Skeletal muscle satellite cell (primary cell): ENCODE data around the gene MIPEP.

Experiments used
- H3K27me3 ChIP-seq: 2 replicates; pipeline ENCODE4 v1.7.0; 2013; ENCODE audit warnings: low read length; ENCODE audit not compliant: control insufficient read depth, insufficient read depth
- H3K36me3 ChIP-seq: 2 replicates; pipeline ENCODE4 v1.7.0; 2013; ENCODE audit warnings: mild to moderate bottlenecking, control low read depth, low read length; ENCODE audit not compliant: insufficient read depth
- H3K4me1 ChIP-seq: 2 replicates; pipeline ENCODE4 v1.7.0; 2013; ENCODE audit warnings: low read length; ENCODE audit not compliant: control insufficient read depth, insufficient read depth
- H3K4me2 ChIP-seq: 2 replicates; pipeline ENCODE4 v1.7.0; 2013; ENCODE audit warnings: mild to moderate bottlenecking, low read length
- H3K4me3 ChIP-seq: 2 replicates; pipeline ENCODE4 v1.7.0; 2013; ENCODE audit warnings: low read length
- H3K9ac ChIP-seq: 2 replicates; pipeline ENCODE4 v1.7.0; 2013; ENCODE audit warnings: mild to moderate bottlenecking, low read depth, low read length, moderate library complexity
- H3K9me3 ChIP-seq: replicated peaks from 2 replicates; pipeline ENCODE4 v1.7.0; 2013; ENCODE audit warnings: mild to moderate bottlenecking, control low read depth, low read length

The MIPEP gene

DNA sequence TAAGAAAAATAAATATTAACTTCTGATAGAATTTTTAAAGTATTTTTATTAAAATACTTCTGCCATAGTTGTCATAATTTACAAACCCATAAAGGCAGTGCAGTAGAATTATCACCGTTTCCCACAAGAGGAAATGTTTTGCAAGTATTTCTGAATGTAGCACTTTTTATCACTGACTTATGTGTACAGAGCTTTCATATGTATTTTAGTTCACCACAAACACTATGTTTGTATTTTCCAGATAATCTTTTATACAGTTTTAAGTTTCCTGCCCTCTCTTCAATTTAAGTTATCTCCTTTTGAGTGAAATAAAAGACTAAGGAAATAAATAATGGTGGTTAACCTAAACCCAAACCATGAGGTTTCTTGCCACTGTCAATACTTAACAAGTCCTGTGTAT, 24.2 kb downstream of the MIPEP start:
- Histone ChIP-seq H3K9ac (no peak overlapping the region), H3K36me3 (peaks cover 5% of the 10 kb centered on the region), H3K4me1 (peaks cover 30% of the 10 kb centered on the region), H3K4me2 (no peak overlapping the region), H3K27me3 (no peaks in the 10 kb centered on the region), H3K9me3 (no peaks in the 10 kb centered on the region), H3K4me3 (no peak overlapping the region)

DNA sequence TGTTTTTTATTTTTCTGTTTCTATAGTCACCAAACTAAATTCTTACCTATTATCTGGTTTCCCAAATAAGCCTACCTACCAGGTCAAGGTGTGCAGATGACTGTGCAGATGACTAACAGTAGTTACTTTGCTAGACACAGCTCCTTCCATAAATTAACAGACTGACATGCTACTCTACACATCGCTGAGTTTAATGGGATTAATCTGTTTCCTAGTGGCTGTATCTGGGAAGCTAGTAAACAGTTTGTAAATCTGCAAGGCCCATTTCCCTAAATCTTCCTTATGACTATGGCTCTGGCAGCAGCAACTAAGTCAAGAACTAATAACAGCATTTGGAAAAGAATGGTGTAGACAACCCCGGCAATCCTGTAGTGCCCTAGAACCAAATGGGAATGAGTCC, 27.9 kb downstream of the MIPEP start:
- peaks cover 20% of the 10 kb centered on the region for H3K4me1 ChIP-seq
- H3K9me3 ChIP-seq = no peaks in the 10 kb centered on the region
- H3K9ac ChIP-seq = no peak overlapping the region
- H3K4me3 ChIP-seq = no peak overlapping the region
- H3K36me3 ChIP-seq = peaks cover 5% of the 10 kb centered on the region
- no peak overlapping the region for H3K4me2 ChIP-seq
- no peaks in the 10 kb centered on the region for H3K27me3 ChIP-seq

DNA sequence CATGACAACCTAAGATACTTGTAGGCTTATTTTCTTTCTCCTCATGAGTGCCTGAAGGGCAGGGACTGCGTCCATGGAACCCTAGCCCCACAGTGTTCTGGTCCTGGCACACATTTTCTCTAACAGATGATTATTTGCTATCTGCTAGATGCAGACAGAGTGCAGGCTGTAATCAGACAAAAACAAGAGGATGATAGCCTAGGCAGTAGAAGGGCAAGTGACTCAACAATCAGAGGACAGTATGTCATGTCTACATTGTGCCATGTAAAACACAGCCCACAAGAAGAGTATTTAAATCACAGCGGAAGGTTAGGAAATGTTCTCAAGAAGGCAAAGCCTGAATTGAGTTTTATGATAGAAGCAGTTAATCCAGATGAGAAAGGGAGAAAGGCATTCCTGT, 29.3 kb downstream of the MIPEP start:
- Histone ChIP-seq H3K4me2 (no peak overlapping the region), H3K9me3 (no peaks in the 10 kb centered on the region), H3K9ac (no peak overlapping the region), H3K4me1 (peaks cover 18% of the 10 kb centered on the region), H3K4me3 (no peak overlapping the region), H3K36me3 (peaks cover 5% of the 10 kb centered on the region), H3K27me3 (no peaks in the 10 kb centered on the region)

DNA sequence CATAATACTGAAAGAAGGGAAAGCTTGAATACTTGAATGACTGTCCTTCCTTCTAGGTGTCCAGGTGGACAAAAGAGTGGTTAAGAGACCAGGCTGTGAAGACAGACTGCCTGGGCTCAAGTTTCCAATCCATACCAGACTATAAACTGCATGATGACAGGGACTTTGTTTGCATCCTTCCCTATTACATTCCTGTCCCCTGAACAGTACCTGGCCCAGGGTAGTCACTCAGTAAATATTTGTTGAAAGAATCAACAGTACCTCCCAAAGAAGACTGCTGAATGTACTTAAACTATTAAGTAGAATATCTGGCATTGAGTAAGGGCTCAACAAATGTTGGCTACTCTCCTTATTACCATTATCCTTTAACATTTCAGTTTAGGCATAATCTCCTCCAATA, 29.7 kb downstream of the MIPEP start:
- Histone ChIP-seq H3K4me3 (no peak overlapping the region), H3K27me3 (no peaks in the 10 kb centered on the region), H3K4me1 (peaks cover 18% of the 10 kb centered on the region), H3K36me3 (peaks cover 5% of the 10 kb centered on the region), H3K9me3 (no peaks in the 10 kb centered on the region), H3K9ac (no peak overlapping the region), H3K4me2 (no peak overlapping the region)

DNA sequence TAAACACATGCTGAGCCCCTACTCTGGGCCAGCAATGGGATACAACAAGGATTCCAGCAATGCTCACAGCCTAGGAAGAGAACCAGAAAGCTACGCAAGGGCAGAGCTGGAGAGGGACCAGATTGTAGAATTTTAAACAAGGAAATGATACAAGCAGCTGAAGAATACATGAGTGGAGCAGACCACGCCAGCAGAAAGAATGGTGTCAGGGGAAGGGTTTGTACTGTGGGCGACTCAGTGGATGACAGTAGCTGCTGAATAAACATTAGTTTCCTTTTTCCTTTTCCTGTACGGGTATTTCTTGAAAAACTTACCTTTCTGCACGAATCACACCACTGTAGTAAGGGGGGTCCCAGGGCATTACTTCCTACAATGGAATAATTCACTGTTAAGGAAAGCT, 30.7 kb downstream of the MIPEP start:
- Histone ChIP-seq H3K9me3 (no peaks in the 10 kb centered on the region), H3K9ac (no peak overlapping the region), H3K4me2 (no peak overlapping the region), H3K27me3 (no peaks in the 10 kb centered on the region), H3K36me3 (peaks cover 5% of the 10 kb centered on the region), H3K4me1 (peaks cover 18% of the 10 kb centered on the region), H3K4me3 (no peak overlapping the region)

DNA sequence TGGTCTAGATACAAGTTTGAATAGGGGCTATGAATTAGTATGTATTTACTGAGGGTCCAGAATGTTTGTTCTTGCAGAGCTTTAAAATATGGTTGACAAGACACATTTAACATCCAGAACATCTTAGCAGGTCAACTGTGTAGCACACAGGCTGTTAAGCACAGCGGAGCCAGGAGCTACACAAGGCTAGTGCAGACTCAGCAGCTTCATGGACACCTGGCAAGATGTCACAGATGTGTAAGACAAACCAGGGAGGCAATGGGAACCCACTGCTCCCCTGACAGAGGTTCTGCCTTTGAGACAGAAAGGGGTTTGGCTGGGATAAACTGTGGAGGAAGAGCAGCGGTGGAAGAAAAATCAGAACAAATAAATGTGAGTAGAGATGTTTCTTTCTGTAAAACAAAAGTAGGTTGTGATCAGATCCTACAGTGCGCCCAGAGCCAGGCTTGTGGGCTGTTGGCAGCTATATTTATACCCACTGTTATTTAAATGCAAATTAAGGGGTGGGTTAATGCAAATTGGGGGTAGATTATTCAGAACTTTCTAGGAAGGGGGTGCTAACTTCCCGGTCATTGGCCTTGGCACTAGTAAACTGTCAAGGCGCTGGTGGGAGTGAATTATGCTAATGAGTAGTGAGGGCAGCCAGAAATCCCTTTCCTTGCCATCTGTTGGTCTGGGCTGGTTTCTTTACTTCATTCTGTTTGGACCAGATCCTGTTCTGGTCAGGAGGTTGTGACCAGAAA, 33.0 kb downstream of the MIPEP start:
- no peaks in the 10 kb centered on the region for H3K9me3 ChIP-seq
- peaks cover 18% of the 10 kb centered on the region for H3K4me1 ChIP-seq
- H3K9ac ChIP-seq = no peak overlapping the region
- H3K4me2 ChIP-seq = no peak overlapping the region
- no peaks in the 10 kb centered on the region for H3K27me3 ChIP-seq
- H3K4me3 ChIP-seq = no peak overlapping the region
- H3K36me3 ChIP-seq = peaks cover 7% of the 10 kb centered on the region

DNA sequence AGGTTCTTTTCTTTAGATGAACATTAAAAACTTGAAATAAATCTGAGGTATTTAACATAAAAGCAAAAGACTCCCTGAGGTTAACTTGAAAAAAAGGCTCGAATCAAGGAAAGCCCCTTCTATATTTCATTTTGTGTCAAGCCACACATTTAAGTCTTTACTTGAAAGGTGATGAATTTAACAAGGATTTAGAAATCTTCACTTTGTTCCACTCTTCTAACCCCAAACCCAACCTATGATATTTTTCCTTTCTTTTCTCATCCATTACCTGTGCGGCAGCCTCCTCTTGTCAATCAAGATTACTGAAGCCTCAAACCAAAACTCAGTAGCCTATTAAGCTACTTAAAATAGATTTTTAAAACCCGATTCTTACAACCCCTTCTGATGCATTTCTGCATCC, 33.8 kb downstream of the MIPEP start:
- Histone ChIP-seq H3K9me3 (no peaks in the 10 kb centered on the region), H3K4me1 (peaks cover 18% of the 10 kb centered on the region), H3K9ac (no peak overlapping the region), H3K27me3 (no peaks in the 10 kb centered on the region), H3K36me3 (peaks cover 6% of the 10 kb centered on the region), H3K4me2 (no peak overlapping the region), H3K4me3 (no peak overlapping the region)

DNA sequence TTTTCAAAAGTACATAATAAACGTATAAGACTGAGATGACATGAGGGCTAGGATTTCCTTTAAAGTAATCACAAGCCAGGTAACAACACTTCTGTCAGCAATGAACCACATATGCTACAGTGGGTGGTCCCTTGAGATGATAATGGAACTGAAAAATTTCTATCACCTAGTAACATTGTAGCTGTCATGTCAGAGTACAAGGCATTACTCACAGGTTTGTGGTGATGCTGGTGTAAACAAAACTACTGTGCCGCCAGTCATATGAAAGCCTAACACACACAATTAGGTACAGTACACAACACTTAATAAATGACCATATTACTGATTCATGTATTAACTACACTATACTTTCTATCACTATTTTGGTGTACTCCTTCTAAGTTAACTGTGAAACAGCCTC, 36.8 kb downstream of the MIPEP start:
- Histone ChIP-seq H3K9me3 (no peaks in the 10 kb centered on the region), H3K27me3 (no peaks in the 10 kb centered on the region), H3K4me3 (no peak overlapping the region), H3K4me1 (no peaks in the 10 kb centered on the region), H3K9ac (no peak overlapping the region), H3K4me2 (no peak overlapping the region), H3K36me3 (peaks cover 6% of the 10 kb centered on the region)

DNA sequence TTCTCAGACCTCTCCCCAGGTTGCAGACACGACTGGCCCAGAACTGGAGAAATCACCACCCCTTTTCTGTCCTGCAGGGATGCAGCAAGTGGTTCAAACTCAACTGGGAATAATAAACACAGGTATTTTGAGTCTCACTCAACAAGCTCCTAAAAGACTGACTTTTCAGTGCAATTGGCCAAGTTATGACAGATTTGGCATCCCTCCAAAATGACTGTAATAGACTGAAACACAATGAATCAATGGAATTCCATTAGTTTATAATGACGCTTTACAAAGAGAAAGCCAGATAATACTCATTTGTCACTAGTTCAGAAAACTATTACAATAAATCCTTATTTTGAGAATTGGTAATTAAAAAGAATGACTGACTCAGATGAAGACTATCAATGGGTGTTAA, 38.1 kb downstream of the MIPEP start:
- H3K4me3 ChIP-seq = no peak overlapping the region
- H3K4me2 ChIP-seq = no peak overlapping the region
- H3K27me3 ChIP-seq = no peaks in the 10 kb centered on the region
- H3K9me3 ChIP-seq = no peaks in the 10 kb centered on the region
- H3K9ac ChIP-seq = no peak overlapping the region
- H3K36me3 ChIP-seq = peaks cover 6% of the 10 kb centered on the region
- no peaks in the 10 kb centered on the region for H3K4me1 ChIP-seq

DNA sequence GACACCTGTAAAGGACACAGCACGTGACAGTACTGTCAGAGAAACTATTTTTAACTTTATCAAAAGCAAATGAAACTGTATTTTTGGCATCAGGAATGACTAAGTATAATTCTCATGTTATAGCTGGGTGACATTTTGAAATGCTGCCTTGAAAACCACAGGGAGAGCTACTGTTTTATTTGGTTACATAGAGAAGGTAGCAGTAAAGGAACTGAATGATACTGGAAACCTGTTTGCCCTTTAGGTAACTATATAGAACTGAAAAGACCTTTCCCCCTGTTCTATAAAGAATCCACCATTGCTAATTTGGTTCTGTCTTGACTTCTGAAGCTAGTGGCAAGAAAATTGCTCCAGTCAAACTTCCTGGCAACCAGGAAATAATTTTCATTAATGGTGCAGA, 39.1 kb downstream of the MIPEP start:
- no peaks in the 10 kb centered on the region for H3K4me1 ChIP-seq
- peaks cover 6% of the 10 kb centered on the region for H3K36me3 ChIP-seq
- no peak overlapping the region for H3K4me2 ChIP-seq
- H3K9me3 ChIP-seq = no peaks in the 10 kb centered on the region
- H3K4me3 ChIP-seq = no peak overlapping the region
- H3K9ac ChIP-seq = no peak overlapping the region
- H3K27me3 ChIP-seq = no peaks in the 10 kb centered on the region

DNA sequence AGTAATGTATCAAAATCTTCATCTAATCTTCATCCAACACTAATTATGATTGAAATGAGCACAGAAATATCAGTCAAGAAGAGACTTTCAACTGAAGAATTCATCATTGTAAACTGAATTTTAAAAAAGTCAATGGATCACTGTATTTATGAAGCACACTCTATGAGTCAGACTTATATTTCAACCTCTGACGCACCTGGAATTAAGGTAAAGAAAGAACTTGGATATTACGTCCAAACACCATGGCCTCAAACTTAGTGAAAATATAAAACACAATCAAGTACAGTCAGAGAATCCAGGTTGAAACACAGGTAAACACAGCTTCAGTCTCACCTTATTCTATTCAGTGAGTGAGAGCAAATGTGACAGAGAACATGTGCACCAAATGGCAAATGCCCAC, 39.5 kb downstream of the MIPEP start:
- Histone ChIP-seq H3K36me3 (peaks cover 6% of the 10 kb centered on the region), H3K4me2 (no peak overlapping the region), H3K9ac (no peak overlapping the region), H3K4me1 (no peaks in the 10 kb centered on the region), H3K4me3 (no peak overlapping the region), H3K27me3 (no peaks in the 10 kb centered on the region), H3K9me3 (no peaks in the 10 kb centered on the region)

DNA sequence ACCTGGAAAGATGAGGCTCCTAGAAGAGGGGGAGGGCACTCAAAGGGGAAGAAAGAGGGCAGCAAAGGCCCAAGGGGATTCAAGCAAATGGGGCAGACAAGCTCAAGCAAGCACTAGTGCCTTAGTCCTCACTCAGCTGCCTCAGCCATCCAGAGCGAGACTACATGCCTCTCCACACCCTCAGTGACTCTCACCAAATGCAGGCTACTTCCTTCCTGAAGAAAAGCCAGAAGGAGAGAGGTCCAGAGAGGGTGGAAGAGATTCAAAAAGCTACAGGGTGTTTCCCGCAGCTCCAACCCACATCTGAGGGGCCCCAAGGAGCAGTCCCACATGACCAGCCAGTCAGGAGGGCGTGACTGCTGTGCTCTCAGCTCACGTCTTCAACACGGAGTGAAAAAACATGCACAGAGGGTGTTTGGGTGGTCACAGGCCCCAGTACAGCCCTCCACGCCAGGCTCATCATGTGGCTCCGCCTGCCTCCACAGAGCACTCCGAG, 40.5 kb downstream of the MIPEP start:
- Histone ChIP-seq H3K9me3 (no peaks in the 10 kb centered on the region), H3K4me2 (no peak overlapping the region), H3K9ac (no peak overlapping the region), H3K4me1 (no peaks in the 10 kb centered on the region), H3K4me3 (no peak overlapping the region), H3K36me3 (peaks cover 6% of the 10 kb centered on the region), H3K27me3 (no peaks in the 10 kb centered on the region)
